Measurements from ENCODE around the gene RPS15. TPM values are rescaled to one million over a fixed set of nuclear protein-coding genes. Genes with fewer than 3 reads are reported as not detected.

The RPS15 gene
- total and polyA plus RNA-seq, 9 of the 15 experiments (the other 6 are each of a cell fraction or from before 2014, with no cell fraction given) = 605 to 2,791 (median 957) TPM

DNA sequence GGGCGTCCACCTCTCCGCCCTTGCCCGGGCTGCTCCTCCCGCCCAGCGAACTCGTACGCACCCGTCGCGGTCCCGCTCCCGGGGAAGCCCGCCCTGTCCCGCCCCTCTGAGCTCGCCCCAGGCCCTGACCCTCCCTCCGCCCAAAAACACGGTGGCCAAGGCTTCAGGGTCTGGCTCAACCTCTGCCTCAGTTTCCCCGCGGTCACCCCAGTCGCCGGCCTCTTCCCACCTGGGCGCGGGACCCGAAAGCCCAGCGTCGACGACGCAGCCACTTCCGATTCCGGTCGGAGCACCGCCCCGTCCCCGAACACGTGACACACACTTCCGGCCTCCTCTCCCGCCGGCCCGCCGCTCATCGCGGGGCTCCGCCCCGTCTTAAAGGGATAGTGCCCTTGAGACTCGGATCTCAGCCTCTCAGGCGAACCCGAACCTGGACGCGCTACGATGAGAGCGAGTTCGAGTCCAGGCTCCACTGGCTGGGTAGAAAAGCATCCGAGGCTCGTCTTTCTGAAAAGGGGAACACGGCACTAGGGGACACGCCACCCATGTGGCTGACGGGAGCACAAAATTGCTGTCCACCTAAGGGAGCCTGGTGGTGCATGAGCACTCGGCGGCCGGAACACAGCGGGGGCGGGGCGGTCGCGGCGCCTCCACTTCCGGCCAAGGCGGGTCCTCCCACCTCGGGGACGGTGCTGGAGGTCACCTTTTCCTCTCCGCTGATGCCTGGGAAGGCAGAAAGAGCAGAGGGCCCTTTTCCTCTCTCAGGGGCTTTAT is 40.9 kb downstream of the RPS15 start, which contains the start of gene C19orf25 (continued):
- TF ChIP-seq, protein P1, sequence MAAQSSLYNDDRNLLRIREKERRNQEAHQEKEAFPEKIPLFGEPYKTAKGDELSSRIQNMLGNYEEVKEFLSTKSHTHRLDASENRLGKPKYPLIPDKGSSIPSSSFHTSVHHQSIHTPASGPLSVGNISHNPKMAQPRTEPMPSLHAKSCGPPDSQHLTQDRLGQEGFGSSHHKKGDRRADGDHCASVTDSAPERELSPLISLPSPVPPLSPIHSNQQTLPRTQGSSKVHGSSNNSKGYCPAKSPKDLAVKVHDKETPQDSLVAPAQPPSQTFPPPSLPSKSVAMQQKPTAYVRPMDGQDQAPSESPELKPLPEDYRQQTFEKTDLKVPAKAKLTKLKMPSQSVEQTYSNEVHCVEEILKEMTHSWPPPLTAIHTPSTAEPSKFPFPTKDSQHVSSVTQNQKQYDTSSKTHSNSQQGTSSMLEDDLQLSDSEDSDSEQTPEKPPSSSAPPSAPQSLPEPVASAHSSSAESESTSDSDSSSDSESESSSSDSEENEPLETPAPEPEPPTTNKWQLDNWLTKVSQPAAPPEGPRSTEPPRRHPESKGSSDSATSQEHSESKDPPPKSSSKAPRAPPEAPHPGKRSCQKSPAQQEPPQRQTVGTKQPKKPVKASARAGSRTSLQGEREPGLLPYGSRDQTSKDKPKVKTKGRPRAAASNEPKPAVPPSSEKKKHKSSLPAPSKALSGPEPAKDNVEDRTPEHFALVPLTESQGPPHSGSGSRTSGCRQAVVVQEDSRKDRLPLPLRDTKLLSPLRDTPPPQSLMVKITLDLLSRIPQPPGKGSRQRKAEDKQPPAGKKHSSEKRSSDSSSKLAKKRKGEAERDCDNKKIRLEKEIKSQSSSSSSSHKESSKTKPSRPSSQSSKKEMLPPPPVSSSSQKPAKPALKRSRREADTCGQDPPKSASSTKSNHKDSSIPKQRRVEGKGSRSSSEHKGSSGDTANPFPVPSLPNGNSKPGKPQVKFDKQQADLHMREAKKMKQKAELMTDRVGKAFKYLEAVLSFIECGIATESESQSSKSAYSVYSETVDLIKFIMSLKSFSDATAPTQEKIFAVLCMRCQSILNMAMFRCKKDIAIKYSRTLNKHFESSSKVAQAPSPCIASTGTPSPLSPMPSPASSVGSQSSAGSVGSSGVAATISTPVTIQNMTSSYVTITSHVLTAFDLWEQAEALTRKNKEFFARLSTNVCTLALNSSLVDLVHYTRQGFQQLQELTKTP (IDR thresholded peaks at IDR 0.05; ENCODE audit: low read depth in 1 of 2, partially characterized antibody in 2 of 2) = peak in 1 of 2 experiments; percentile 32
- TF ChIP-seq ZNF253 (CRISPR knock-in tag; conservative IDR thresholded peaks at IDR 0.05) = no peak
- TF ChIP-seq RB1 (IDR thresholded peaks at IDR 0.05; ENCODE audit: low read depth) = peak; percentile 55; the same call in 1 of the 2 replicates
- TF ChIP-seq ZNF41 (CRISPR knock-in tag; conservative IDR thresholded peaks at IDR 0.05) = no peak
- TF ChIP-seq SIN3B (IDR thresholded peaks at IDR 0.05; ENCODE audit: low read depth) = peak; percentile 51; the same call in 1 of the 2 replicates
- TF ChIP-seq, protein P2, sequence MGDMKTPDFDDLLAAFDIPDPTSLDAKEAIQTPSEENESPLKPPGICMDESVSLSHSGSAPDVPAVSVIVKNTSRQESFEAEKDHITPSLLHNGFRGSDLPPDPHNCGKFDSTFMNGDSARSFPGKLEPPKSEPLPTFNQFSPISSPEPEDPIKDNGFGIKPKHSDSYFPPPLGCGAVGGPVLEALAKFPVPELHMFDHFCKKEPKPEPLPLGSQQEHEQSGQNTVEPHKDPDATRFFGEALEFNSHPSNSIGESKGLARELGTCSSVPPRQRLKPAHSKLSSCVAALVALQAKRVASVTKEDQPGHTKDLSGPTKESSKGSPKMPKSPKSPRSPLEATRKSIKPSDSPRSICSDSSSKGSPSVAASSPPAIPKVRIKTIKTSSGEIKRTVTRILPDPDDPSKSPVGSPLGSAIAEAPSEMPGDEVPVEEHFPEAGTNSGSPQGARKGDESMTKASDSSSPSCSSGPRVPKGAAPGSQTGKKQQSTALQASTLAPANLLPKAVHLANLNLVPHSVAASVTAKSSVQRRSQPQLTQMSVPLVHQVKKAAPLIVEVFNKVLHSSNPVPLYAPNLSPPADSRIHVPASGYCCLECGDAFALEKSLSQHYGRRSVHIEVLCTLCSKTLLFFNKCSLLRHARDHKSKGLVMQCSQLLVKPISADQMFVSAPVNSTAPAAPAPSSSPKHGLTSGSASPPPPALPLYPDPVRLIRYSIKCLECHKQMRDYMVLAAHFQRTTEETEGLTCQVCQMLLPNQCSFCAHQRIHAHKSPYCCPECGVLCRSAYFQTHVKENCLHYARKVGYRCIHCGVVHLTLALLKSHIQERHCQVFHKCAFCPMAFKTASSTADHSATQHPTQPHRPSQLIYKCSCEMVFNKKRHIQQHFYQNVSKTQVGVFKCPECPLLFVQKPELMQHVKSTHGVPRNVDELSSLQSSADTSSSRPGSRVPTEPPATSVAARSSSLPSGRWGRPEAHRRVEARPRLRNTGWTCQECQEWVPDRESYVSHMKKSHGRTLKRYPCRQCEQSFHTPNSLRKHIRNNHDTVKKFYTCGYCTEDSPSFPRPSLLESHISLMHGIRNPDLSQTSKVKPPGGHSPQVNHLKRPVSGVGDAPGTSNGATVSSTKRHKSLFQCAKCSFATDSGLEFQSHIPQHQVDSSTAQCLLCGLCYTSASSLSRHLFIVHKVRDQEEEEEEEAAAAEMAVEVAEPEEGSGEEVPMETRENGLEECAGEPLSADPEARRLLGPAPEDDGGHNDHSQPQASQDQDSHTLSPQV (IDR thresholded peaks at IDR 0.05) = 0 out of 2 replicates have a peak, but pooled peaks have one; percentile 42
- peak; percentile 83 for TF ChIP-seq TAF9B (IDR thresholded peaks at IDR 0.05; ENCODE audit: partially characterized antibody)
- no peak for TF ChIP-seq PURB (CRISPR knock-in tag; IDR thresholded peaks at IDR 0.05; ENCODE audit: low read depth)
- no peak for TF ChIP-seq ILK (tag; IDR thresholded peaks at IDR 0.05; ENCODE audit: borderline replicate concordance, low read depth)
- TF ChIP-seq HNRNPUL1 (IDR thresholded peaks at IDR 0.05; ENCODE audit: low read length) = no peak
- no peak for TF ChIP-seq TEAD4 (IDR thresholded peaks at IDR 0.05; ENCODE audit: low read length)
- TF ChIP-seq TEAD4 (CRISPR knock-in tag; IDR thresholded peaks at IDR 0.05; ENCODE audit: borderline replicate concordance) = no peak
- no peak for TF ChIP-seq ARHGAP35 (IDR thresholded peaks at IDR 0.05; ENCODE audit: partially characterized antibody)
- TF ChIP-seq, protein P3, sequence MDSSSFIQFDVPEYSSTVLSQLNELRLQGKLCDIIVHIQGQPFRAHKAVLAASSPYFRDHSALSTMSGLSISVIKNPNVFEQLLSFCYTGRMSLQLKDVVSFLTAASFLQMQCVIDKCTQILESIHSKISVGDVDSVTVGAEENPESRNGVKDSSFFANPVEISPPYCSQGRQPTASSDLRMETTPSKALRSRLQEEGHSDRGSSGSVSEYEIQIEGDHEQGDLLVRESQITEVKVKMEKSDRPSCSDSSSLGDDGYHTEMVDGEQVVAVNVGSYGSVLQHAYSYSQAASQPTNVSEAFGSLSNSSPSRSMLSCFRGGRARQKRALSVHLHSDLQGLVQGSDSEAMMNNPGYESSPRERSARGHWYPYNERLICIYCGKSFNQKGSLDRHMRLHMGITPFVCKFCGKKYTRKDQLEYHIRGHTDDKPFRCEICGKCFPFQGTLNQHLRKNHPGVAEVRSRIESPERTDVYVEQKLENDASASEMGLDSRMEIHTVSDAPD (CRISPR knock-in tag; IDR thresholded peaks at IDR 0.05) = no peak
- peak; percentile 71 for TF ChIP-seq KDM5B (IDR thresholded peaks at IDR 0.05; ENCODE audit: insufficient replicate concordance, low read depth, low read length)
- TF ChIP-seq SRSF9 (IDR thresholded peaks at IDR 0.05; ENCODE audit: borderline replicate concordance, low read depth, low read length) = no peak
- no peak for TF ChIP-seq HSF4 (CRISPR knock-in tag; IDR thresholded peaks at IDR 0.05; ENCODE audit: borderline replicate concordance)

All from K562 (cell line).